PC-9 (cell line): Measurements from ENCODE around the gene TBC1D5.

Experiments
- CTCF ChIP-seq: fragments of 200-600 bp; sonication (generic); conservative IDR thresholded peaks from 2 replicates; pipeline ENCODE4 v1.6.1; 2017; ENCODE audit warnings: mixed run types, antibody characterized with exemption, mild to moderate bottlenecking, moderate library complexity
- EZH2 ChIP-seq: fragments of 200-600 bp; sonication (generic); IDR thresholded peaks from 2 replicates; pipeline ENCODE4 v1.8.0; 2017; ENCODE audit warnings: antibody characterized with exemption, low read depth

GRCh38 chr3:17433876-17434275, 308.6 kb downstream of the TBC1D5 start:
- TF ChIP-seq EZH2 (no peak), CTCF (no peak)
